GM12878 (cell line): ENCODE results near the gene PTPRN2. TPM values are rescaled to one million over a fixed set of nuclear protein-coding genes. Genes with fewer than 3 reads are reported as not detected.

Experiments
- ATAC-seq: fragments of 200-7000 bp; cut with Tn5 transposase; 3 replicates; pipeline ENCODE4 v1.9.1; 2020; ENCODE audit warnings: mild to moderate bottlenecking, moderate library complexity
- BruUV-seq: library from RNA; stranded (reverse); fragments of 400-500 nt; replicated peaks from 2 replicates; lab custom pipeline; 2021; lab: Mats Ljungman, UMichigan
- CTCF ChIA-PET: fragments of 300-600 bp; sonication (Branson Sonifier 250); formaldehyde crosslinking; extraction: SDS; loops from one replicate; lab custom pipeline; 2021; ENCODE audit warnings: inconsistent platforms; lab: Yijun Ruan, JAX
- POLR2A ChIA-PET: fragments of 350-600 bp; formaldehyde crosslinking; extraction: SDS; loops from one replicate; lab custom pipeline; 2021; ENCODE audit warnings: inconsistent platforms; lab: Charles Lee
- RAD21 ChIA-PET: fragments of 300-600 bp; sonication (Branson Sonifier 250); formaldehyde crosslinking; loops from one replicate; lab custom pipeline; 2023; ENCODE audit warnings: antibody characterized with exemption; ENCODE audit not compliant: unreplicated experiment; lab: Charles Lee
- SMC1A ChIA-PET: fragments of 300-600 bp; sonication (Branson Sonifier 250); formaldehyde crosslinking; loops from one replicate; lab custom pipeline; 2023; ENCODE audit not compliant: unreplicated experiment, uncharacterized antibody; lab: Charles Lee
- DNase-seq: peaks from one replicate; pipeline ENCODE4 v3.0.0-alpha.2; 2011; ENCODE audit warnings: low read depth, low spot score
- FAIRE-seq: peaks from 3 replicates; lab custom pipeline; 2011; peaks lifted over from hg19 to GRCh38; lab: Jason Lieb, UNC
- H2AFZ ChIP-seq: 2 replicates; pipeline ENCODE4 v1.6.0; 2011; ENCODE audit warnings: low read depth, low read length, control low read depth; ENCODE audit not compliant: control insufficient read depth
- H3K27ac ChIP-seq: 2 replicates; pipeline ENCODE4 v1.5.1; 2011; ENCODE audit warnings: control low read depth; ENCODE audit not compliant: control insufficient read depth, insufficient read depth
- H3K27me3 ChIP-seq, 2 experiments: replicated peaks in 1 of 2; 2 replicates each; pipeline versions ENCODE4 v1.6.0 to v1.6.1; 2011; ENCODE audit warnings: low read length in 1 of 2; ENCODE audit not compliant: control insufficient read depth in 2 of 2, insufficient read depth in 2 of 2
- H3K36me3 ChIP-seq, 2 experiments: 2 replicates each; pipeline ENCODE4 v1.5.1; 2011; ENCODE audit warnings: low read length in 1 of 2; ENCODE audit not compliant: control insufficient read depth in 2 of 2, insufficient read depth in 2 of 2
- H3K4me1 ChIP-seq: 2 replicates; pipeline ENCODE4 v1.6.1; 2011; ENCODE audit warnings: mild to moderate bottlenecking, low read length, moderate library complexity, mixed read lengths; ENCODE audit not compliant: control insufficient read depth, insufficient read depth
- H3K4me2 ChIP-seq: 2 replicates; pipeline ENCODE4 v1.6.0; 2011; ENCODE audit warnings: control low read depth; ENCODE audit not compliant: control insufficient read depth, insufficient read depth
- H3K4me3 ChIP-seq: fragments of 200-600 bp; sonication (generic); 2 replicates; pipeline ENCODE4 v1.5.1; 2016
- H3K79me2 ChIP-seq: 2 replicates; pipeline ENCODE4 v1.6.0; 2011; ENCODE audit warnings: low read length; ENCODE audit not compliant: control insufficient read depth, insufficient read depth
- H3K9ac ChIP-seq: 2 replicates; pipeline ENCODE4 v1.8.0; 2011; ENCODE audit warnings: low read length, control low read depth, mixed read lengths; ENCODE audit not compliant: control insufficient read depth, insufficient read depth
- H3K9me3 ChIP-seq: replicated peaks from 3 replicates; pipeline ENCODE4 v1.5.1; 2011; ENCODE audit warnings: mild to moderate bottlenecking, low read length; ENCODE audit not compliant: control insufficient read depth, insufficient read depth
- H4K20me1 ChIP-seq: 2 replicates; pipeline ENCODE4 v1.6.0; 2011; ENCODE audit not compliant: control insufficient read depth, insufficient read depth
- BRCA1 ChIP-seq: IDR thresholded peaks from 2 replicates; pipeline ENCODE4 v1.6.1; 2011; ENCODE audit warnings: low read depth, low read length, improper control_type of control experiment
- HCFC1 ChIP-seq: fragments of 150-350 bp; IDR thresholded peaks from 2 replicates; pipeline ENCODE4 v1.6.1; 2014; ENCODE audit warnings: low read length
- IKZF2 ChIP-seq, 2 experiments: fragments of 450-650 bp; IDR thresholded peaks; 2 replicates each; pipeline ENCODE4 v1.6.1; 2017; ENCODE audit warnings: mild to moderate bottlenecking in 2 of 2, moderate library complexity in 2 of 2
- KDM1A ChIP-seq: fragments of 200-600 bp; sonication (generic); IDR thresholded peaks from 2 replicates; pipeline ENCODE4 v1.6.1; 2016; ENCODE audit warnings: borderline replicate concordance
- MEF2A ChIP-seq: IDR thresholded peaks from 2 replicates; pipeline ENCODE4 v1.6.1; 2011; ENCODE audit warnings: low read depth, mild to moderate bottlenecking, low read length, moderate library complexity; ENCODE audit not compliant: insufficient read depth
- MLLT1 ChIP-seq: fragments of 450-650 bp; IDR thresholded peaks from 2 replicates; pipeline ENCODE4 v1.6.1; 2016; ENCODE audit warnings: mild to moderate bottlenecking
- NFXL1 ChIP-seq: fragments of 450-650 bp; IDR thresholded peaks from 2 replicates; pipeline ENCODE4 v1.6.1; 2017; ENCODE audit warnings: antibody characterized with exemption, mild to moderate bottlenecking, borderline replicate concordance
- PBX3 ChIP-seq: IDR thresholded peaks from 2 replicates; pipeline ENCODE4 v1.6.1; 2011; ENCODE audit warnings: mild to moderate bottlenecking, low read depth, low read length, moderate library complexity; ENCODE audit not compliant: insufficient replicate concordance
- POLR2AphosphoS5 ChIP-seq: IDR thresholded peaks from 2 replicates; pipeline ENCODE4 v1.6.1; 2011; ENCODE audit warnings: mild to moderate bottlenecking, low read length, inconsistent platforms
- RCOR1 ChIP-seq: conservative IDR thresholded peaks from 2 replicates; pipeline ENCODE4 v1.6.1; 2012; ENCODE audit warnings: low read depth, low read length, improper control_type of control experiment
- SMC3 ChIP-seq: IDR thresholded peaks from 2 replicates; pipeline ENCODE4 v1.6.1; 2011; ENCODE audit warnings: low read length, improper control_type of control experiment, borderline replicate concordance
- SP1 ChIP-seq: IDR thresholded peaks from one replicate; pipeline ENCODE4 v1.6.1; 2011; ENCODE audit warnings: low read depth, low read length
- TAF1 ChIP-seq: IDR thresholded peaks from 2 replicates; pipeline ENCODE4 v1.6.1; 2011; ENCODE audit warnings: mild to moderate bottlenecking, low read depth, low read length, borderline replicate concordance
- YBX1 ChIP-seq: fragments of 450-650 bp; IDR thresholded peaks from 2 replicates; pipeline ENCODE4 v1.6.1; 2016; ENCODE audit warnings: antibody characterized with exemption
- ZNF217 ChIP-seq: fragments of 450-650 bp; IDR thresholded peaks from 2 replicates; pipeline ENCODE4 v1.6.1; 2017; ENCODE audit warnings: antibody characterized with exemption, mild to moderate bottlenecking
- ZNF24 ChIP-seq: fragments of 450-650 bp; IDR thresholded peaks from 2 replicates; pipeline ENCODE4 v1.6.1; 2017; ENCODE audit warnings: antibody characterized with exemption, mild to moderate bottlenecking
- ZNF274 ChIP-seq: IDR thresholded peaks from one replicate; pipeline ENCODE4 v1.8.0; 2011; ENCODE audit not compliant: insufficient read length, insufficient read depth
- ZNF687 ChIP-seq: fragments of 450-650 bp; IDR thresholded peaks from 2 replicates; pipeline ENCODE4 v1.6.1; 2017; ENCODE audit warnings: mild to moderate bottlenecking, moderate library complexity
- WGBS: methylation state at CpG from one replicate; pipeline ENCODE4 v1.1.6; 2016; ENCODE audit warnings: low lambda C conversion rate; ENCODE audit not compliant: insufficient replicate concordance, insufficient coverage; ENCODE audit errors: missing lambda C conversion rate; 5-methylcytosine and 5-hydroxymethylcytosine counted together
- in situ Hi-C: fragments of 300-500 bp; cut with MboI; formaldehyde crosslinking; loops from 9 replicates; pipeline ENCODE4 v1.14.3; 2018; ENCODE audit warnings: mixed read lengths
- intact Hi-C: fragments of 100-400 bp; cut with micrococcal nuclease; formaldehyde crosslinking; loops from one replicate; pipeline ENCODE4 v1.14.2; 2022; ENCODE audit not compliant: unreplicated experiment
- polyA plus RNA-seq, 11 experiments: library from polyadenylated mRNA; depleted of rRNA in 4 of 11; unstranded in 6 of 11; stranded (reverse) in 5 of 11; fragments of >200 nt; fragmentation: Nextera tagmentation in 4 of 11; fragmentation: Illumina TruSeq in 1 of 11; extraction: Ambion mirVana in 4 of 11; extraction: Trizol in 1 of 11; gene quantifications; 1 replicate in 1 of 11; 2 replicates in 10 of 11; pipeline versions ENCODE4 v1.2.1 to v1.2.3, GENCODE V29; 2011 to 2016; ENCODE audit warnings: inconsistent platforms in 2 of 11, missing spikeins in 2 of 11, low read depth in 1 of 11
- total RNA-seq, 4 experiments: library from RNA; depleted of rRNA in 3 of 4; stranded (reverse); fragments of >200 nt in 3 of 4; fragmentation: Illumina TruSeq in 1 of 4; extraction: Trizol in 1 of 4; gene quantifications; 2 replicates each; pipeline versions ENCODE4 v1.2.1 to v1.2.3, GENCODE V29; 2013 to 2021

Gene PTPRN2
- total and polyA plus RNA-seq, 10 of the 15 experiments (the other 5 are each of a cell fraction or from before 2014, with no cell fraction given), result 5.4 TPM; not detected in 9

- TF ChIP-seq ZNF274 (no peak), YBX1 (no peak)
- TF ChIP-seq, all 136 proteins: peak for 0
Measured at GRCh38 chr7:158607563-158607962, 19.9 kb upstream of the PTPRN2 start (continued).

- CTCF ChIA-PET, result no interaction called here
- no peaks in the 10 kb centered on the region for H3K9me3 ChIP-seq
- no peaks in the 10 kb centered on the region for H3K27me3 ChIP-seq
- FAIRE-seq (no peak), DNase-seq (no peak), ATAC-seq (no peak)
- no peak overlapping the region for H3K9ac ChIP-seq
- H2AFZ ChIP-seq, result no peak overlapping the region
- H3K79me2 ChIP-seq, result no peaks in the 10 kb centered on the region
- RAD21 ChIA-PET, result no interaction called here
- intact Hi-C loops, result no loop called here
- H3K4me1 ChIP-seq, result peaks cover 19% of the 10 kb centered on the region
- in situ Hi-C loops, result no loop called here
- SMC1A ChIA-PET, result no interaction called here
- no peak overlapping the region for H3K4me3 ChIP-seq
- 95% methylated on average over 18 of the region's 18 CpGs for WGBS
- H3K36me3 ChIP-seq, result peaks cover 0 to 4% of the 10 kb centered on the region in 2 experiments; a peak in 3 of 4 replicates
- POLR2A ChIA-PET, result no interaction called here
- H3K27ac ChIP-seq, result no peak overlapping the region
- H4K20me1 ChIP-seq, result no peaks in the 10 kb centered on the region
- no peak overlapping the region for H3K4me2 ChIP-seq
- BruUV-seq, result no TSS peak
- no peak for TF ChIP-seq SMC3
- TF ChIP-seq MEF2A, result no peak
- TF ChIP-seq POLR2AphosphoS5, result no peak
- no peak for TF ChIP-seq ZNF24
- no peak for TF ChIP-seq RCOR1
- no peak for TF ChIP-seq NFXL1
- TF ChIP-seq ZNF217, result no peak
- TF ChIP-seq SP1, result no peak
- no peak for TF ChIP-seq KDM1A
- TF ChIP-seq MLLT1, result no peak
- TF ChIP-seq HCFC1, result no peak
- TF ChIP-seq ZNF687, result no peak
- no peak for TF ChIP-seq IKZF2 (IDR thresholded peaks at IDR 0.05)
- TF ChIP-seq PBX3, result no peak
- TF ChIP-seq TAF1, result no peak
- TF ChIP-seq BRCA1, result no peak
Measured at GRCh38 chr7:158606671-158607424, 19.2 kb upstream of the PTPRN2 start.
